Lower lobe of right lung (tissue), 2 donors: ENCODE data around the gene CPEB4. TPM values are rescaled to one million over a fixed set of nuclear protein-coding genes. Genes with fewer than 3 reads are reported as not detected.

ENCODE experiments used
- ATAC-seq, 2 donors: fragments of 200-7000 bp; cut with Tn5 transposase; one replicate each; pipeline ENCODE4 v1.9.1; 2020 to 2022; ENCODE audit warnings: mild to moderate bottlenecking in 2 of 2, moderate library complexity in 2 of 2
- DNase-seq: peaks from one replicate; pipeline ENCODE4 v3.0.0-alpha.2; 2020
- H3K27ac ChIP-seq: fragments of 200-600 bp; one replicate; pipeline ENCODE4 v1.8.0; 2022
- H3K27me3 ChIP-seq: fragments of 200-600 bp; one replicate; pipeline ENCODE4 v1.8.0; 2022; ENCODE audit warnings: low read depth
- H3K36me3 ChIP-seq: fragments of 200-600 bp; one replicate; pipeline ENCODE4 v1.8.0; 2022; ENCODE audit warnings: mild to moderate bottlenecking
- H3K4me1 ChIP-seq: fragments of 200-600 bp; one replicate; pipeline ENCODE4 v1.8.0; 2022
- H3K4me3 ChIP-seq: fragments of 200-600 bp; one replicate; pipeline ENCODE4 v1.8.0; 2022; ENCODE audit warnings: mild to moderate bottlenecking
- H3K9me3 ChIP-seq: fragments of 200-600 bp; one replicate; pipeline ENCODE4 v1.8.0; 2022
- intact Hi-C: fragments of 100-400 bp; cut with DNase I; formaldehyde crosslinking; loops from one replicate; pipeline ENCODE4 v1.11.0; 2022
- total RNA-seq: library from RNA; stranded (reverse); fragmentation: NEBNext Ultra II Directional; extraction: Animal tissue kit (Norgen Biotek cat#: 25700); gene quantifications from one replicate; pipeline ENCODE4 v1.2.1, GENCODE V29; 2021
- TF ChIP-seq, protein P1 (sequence below): fragments of 200-600 bp; IDR thresholded peaks from one replicate; pipeline ENCODE4 v1.8.0; 2022; ENCODE audit warnings: antibody characterized with exemption, mild to moderate bottlenecking
- donor health status: DM: no; HTN: yes; CAD: no; lungs with severe emphysema.

Gene CPEB4
- total RNA-seq, 1 donor from 2014 or later: 67.5 TPM

DNA sequence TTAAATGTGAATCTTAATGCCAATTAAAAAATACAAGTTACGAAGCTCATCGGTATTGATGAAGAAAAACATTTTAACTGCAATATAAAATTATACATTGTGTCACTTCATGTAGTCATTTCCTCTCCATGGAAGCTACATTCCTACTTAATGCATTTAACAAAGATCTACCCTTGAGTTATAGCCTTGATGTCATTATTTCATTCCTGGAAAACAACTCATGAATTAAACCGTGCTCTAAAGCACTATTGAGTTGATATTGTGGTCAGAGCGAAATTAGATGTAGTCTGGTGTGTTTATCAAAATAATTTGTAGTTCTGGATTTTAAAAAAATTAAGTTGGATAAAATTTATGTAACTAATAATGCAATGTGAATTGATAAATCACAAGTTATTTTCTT is 111.9 kb downstream of the CPEB4 start:
- no peaks in the 10 kb centered on the region for H3K9me3 ChIP-seq
- H3K27ac ChIP-seq: no peak overlapping the region
- TF ChIP-seq, protein P1, sequence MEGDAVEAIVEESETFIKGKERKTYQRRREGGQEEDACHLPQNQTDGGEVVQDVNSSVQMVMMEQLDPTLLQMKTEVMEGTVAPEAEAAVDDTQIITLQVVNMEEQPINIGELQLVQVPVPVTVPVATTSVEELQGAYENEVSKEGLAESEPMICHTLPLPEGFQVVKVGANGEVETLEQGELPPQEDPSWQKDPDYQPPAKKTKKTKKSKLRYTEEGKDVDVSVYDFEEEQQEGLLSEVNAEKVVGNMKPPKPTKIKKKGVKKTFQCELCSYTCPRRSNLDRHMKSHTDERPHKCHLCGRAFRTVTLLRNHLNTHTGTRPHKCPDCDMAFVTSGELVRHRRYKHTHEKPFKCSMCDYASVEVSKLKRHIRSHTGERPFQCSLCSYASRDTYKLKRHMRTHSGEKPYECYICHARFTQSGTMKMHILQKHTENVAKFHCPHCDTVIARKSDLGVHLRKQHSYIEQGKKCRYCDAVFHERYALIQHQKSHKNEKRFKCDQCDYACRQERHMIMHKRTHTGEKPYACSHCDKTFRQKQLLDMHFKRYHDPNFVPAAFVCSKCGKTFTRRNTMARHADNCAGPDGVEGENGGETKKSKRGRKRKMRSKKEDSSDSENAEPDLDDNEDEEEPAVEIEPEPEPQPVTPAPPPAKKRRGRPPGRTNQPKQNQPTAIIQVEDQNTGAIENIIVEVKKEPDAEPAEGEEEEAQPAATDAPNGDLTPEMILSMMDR: no peak
- H3K36me3 ChIP-seq: no peaks in the 10 kb centered on the region
- no peak overlapping the region for H3K4me3 ChIP-seq
- no peaks in the 10 kb centered on the region for H3K27me3 ChIP-seq
- DNase-seq (no peak), ATAC-seq (no peak)
- no peaks in the 10 kb centered on the region for H3K4me1 ChIP-seq
- intact Hi-C loops: no loop called here

DNA sequence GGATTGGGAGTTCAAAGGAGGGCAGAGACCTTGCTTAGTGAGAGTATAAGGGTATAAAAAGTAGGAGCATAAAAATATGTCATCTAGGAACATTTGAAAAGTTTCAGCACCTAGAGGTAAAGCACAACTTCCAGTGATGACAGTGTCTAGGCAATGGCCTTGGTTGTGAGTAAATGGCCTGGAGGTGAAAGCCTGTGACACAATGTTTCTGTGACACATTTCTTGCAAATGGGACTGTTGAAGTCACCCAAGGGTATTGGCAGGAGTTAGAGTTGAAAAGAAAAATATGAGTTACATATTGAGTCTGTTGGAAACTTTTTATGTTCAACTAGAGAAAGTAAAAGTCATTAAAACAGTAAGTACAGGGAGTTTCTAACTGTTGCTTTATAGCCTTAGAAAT is 115.6 kb downstream of the CPEB4 start:
- Histone ChIP-seq H3K27ac (no peak overlapping the region), H3K27me3 (no peaks in the 10 kb centered on the region), H3K36me3 (no peaks in the 10 kb centered on the region), H3K4me1 (no peaks in the 10 kb centered on the region), H3K9me3 (no peaks in the 10 kb centered on the region), H3K4me3 (no peak overlapping the region)
- TF ChIP-seq, protein P1: no peak
- intact Hi-C loops: no loop called here
- ATAC-seq: no peak
- no peak for DNase-seq

DNA sequence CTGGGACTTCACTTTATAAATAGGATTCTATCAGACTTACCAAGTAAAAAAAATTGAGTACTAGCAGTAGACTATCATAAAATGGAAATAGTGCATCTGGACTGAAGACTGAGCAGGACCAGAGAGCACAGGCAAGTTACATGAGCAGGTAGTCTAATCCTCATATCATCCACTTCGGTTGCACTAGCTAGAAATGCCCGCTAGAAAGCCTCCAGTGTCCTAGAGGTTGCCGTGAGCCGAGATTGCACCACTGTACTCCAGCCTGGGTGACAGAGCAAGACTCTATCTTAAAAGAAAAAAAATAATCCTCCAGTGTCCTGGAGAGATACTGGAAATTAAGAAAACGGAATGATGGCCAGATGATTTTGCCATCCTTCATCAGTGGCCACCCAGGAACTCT is 120.8 kb downstream of the CPEB4 start:
- no peak overlapping the region for H3K4me3 ChIP-seq
- no peaks in the 10 kb centered on the region for H3K4me1 ChIP-seq
- no peak overlapping the region for H3K27ac ChIP-seq
- intact Hi-C loops: no loop called here
- TF ChIP-seq, protein P1: no peak
- H3K9me3 ChIP-seq: no peaks in the 10 kb centered on the region
- DNase-seq (no peak), ATAC-seq (no peak)
- no peaks in the 10 kb centered on the region for H3K27me3 ChIP-seq
- H3K36me3 ChIP-seq: no peaks in the 10 kb centered on the region

DNA sequence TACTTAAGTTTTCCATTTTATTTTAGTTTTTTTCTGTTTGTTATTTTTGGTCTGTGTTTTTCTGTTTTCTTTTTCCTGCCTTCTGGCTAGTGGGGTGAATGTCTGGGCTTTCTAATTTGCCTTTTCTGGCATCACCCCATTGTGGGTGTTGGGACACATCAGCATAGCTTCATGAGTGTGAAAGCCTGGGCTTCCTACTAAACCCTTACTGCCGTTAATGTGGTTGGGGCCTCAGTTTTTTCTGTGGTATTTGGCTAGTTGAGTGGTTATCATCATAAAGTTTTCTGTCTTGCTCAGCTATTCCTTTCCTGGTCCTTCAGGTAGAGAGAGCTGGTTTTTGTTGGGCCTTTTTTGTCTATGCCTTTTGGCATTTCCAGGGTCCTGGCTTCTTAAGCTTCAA is 122.2 kb downstream of the CPEB4 start:
- no peak overlapping the region for H3K27ac ChIP-seq
- TF ChIP-seq, protein P1: no peak
- intact Hi-C loops: no loop called here
- no peaks in the 10 kb centered on the region for H3K27me3 ChIP-seq
- no peaks in the 10 kb centered on the region for H3K9me3 ChIP-seq
- no peaks in the 10 kb centered on the region for H3K4me1 ChIP-seq
- no peaks in the 10 kb centered on the region for H3K36me3 ChIP-seq
- ATAC-seq: no peak
- no peak overlapping the region for H3K4me3 ChIP-seq
- DNase-seq: no peak

DNA sequence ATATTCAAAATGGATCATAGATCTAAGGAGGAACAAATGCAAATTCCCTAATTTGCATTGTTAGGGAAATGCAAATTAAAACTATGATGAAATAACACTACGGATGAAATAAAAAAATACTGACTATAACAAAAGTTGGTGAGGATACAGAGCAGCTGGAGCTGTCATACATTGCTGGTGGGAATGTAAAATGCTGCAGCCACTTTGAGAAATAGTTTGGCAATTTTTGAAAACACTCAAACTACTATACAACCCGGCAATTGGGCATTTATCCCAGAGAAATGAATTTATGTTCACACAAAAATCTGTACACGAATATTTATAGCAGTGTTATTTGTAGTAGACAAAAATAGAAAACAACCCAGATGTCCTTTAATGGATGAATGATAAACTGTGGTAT is 123.3 kb downstream of the CPEB4 start:
- DNase-seq: no peak

More for the DNA sequence above, 123.3 kb downstream of the CPEB4 start:
- TF ChIP-seq, protein P1: no peak
- no peak for ATAC-seq
- Histone ChIP-seq H3K4me3 (no peak overlapping the region), H3K36me3 (no peaks in the 10 kb centered on the region), H3K9me3 (no peaks in the 10 kb centered on the region), H3K4me1 (no peaks in the 10 kb centered on the region), H3K27me3 (no peaks in the 10 kb centered on the region), H3K27ac (no peak overlapping the region)
- intact Hi-C loops: no loop called here

Other genes starting within 250 kb of the CPEB4 start
- not detected for gene C5orf47, start 100.8 kb downstream of the CPEB4 start, total RNA-seq
- not detected for gene NSG2, start 157.4 kb downstream of the CPEB4 start, total RNA-seq